ENCODE measurements around the gene KANK3.
"Not testable (repeated sequence)": the region's sequence is repeated elsewhere in the genome, so short reads cannot be mapped to it uniquely, and the experiment has no call there.

KANK3 gene

DNA sequence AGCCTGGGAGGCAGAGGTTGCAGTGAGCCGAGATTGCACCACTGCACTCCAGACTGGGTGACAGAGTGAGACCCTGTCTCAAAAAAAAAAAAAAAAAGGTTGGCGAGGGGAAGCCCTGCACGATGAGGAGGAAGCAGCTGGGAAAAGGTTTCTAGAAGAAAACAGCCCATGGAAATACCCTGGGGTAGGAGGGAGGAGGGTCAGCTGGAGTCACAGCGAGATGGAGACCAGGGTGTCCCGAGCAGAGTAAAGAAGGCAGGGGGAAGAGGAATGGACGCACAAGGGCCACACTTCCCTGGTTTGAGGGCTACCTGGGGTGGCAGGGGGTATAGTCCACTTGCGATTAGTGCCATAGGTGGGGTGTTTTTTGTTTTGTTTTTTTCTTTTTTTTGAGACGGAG lies 6.4 kb downstream of the KANK3 start:
- DNase-seq, result no peak

DNA sequence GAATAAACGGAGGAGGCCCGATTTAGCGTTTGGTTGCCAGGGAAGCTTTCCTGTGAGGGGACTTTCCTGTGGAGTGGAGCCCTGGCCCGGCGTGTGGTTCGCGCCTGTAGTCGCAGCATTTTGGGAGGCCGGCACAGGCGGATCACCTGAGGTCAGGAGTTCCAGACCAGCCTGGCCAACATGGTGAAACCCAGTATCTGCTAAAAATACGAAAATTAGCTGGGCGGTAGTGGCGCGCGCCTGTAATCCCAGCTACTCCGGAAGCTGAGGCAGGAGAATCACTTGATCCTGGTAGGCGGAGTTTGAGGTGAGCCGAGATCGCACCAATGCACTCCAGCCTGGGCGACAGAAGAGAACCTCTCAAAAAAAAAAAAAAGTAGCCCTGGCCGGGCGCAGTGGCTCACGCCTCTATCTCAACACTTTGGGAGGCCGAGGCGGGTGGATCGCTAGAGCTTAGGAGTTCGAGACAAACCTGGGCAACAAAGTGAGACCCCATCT lies 6.9 kb downstream of the KANK3 start:
- no peak for DNase-seq

GRCh38 chr19:8335343-8336071 lies 7.6 kb downstream of the KANK3 start:
- peak; percentile 33 for DNase-seq

- DNase-seq, result no peak
Observed at GRCh38 chr19:8334458-8335342, 8.4 kb downstream of the KANK3 start.

- no peak for DNase-seq
Observed at GRCh38 chr19:8333767-8334457, 9.2 kb downstream of the KANK3 start.

GRCh38 chr19:8332976-8333766 lies 9.9 kb downstream of the KANK3 start:
- DNase-seq, result no peak

DNA sequence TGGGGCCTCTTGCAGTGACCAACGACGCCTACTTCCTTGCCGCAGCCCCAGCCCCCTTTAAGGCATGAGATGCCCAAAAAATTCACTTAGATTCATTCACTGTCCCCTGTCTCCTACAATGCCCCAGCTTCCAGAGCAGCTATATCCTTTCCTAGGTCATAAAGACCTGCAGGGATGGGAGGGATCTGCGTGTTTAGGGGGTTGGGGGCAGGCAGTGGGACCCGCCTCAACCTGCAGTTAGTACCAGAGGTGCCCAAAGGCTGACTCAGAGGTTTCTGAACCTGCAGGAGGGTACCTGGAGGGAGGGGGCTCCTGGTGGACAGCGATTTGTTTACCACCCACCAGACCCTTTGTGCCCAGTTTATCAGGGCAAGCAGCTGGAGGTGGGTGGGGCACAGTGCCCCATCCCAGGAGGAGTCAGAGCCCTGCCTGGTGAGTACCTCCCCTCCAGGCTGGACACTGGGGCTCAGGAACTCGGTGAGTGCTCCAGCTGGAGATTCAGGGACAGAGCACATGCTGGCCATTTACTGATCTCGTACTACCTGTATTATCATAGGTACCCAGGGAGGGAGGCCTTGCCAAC lies 11.7 kb downstream of the KANK3 start:
- DNase-seq, result no peak

DNA sequence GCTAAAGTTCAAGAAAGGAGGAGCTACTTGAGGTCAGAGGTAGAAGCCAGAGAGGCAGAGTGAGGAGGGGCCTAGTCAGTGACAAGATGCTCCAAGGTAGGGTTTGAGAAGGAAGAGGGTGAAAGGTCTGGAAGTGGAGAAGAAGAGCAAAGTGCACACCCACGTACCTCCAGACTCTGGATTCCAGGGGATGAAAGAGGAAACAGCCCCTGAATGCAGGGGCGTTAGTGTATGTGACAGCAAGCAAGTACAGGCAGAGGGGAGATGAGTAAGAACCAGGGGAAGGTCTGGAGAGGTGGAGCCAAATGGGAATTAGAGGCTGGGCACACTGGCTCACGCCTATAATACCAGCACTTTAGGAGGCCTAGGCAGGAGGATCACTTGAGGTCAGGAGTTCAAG lies 13.1 kb downstream of the KANK3 start:
- DNase-seq, result no peak

GRCh38 chr19:8325454-8325853 lies 17.6 kb downstream of the KANK3 start:
- DNase-seq, result no peak

DNA sequence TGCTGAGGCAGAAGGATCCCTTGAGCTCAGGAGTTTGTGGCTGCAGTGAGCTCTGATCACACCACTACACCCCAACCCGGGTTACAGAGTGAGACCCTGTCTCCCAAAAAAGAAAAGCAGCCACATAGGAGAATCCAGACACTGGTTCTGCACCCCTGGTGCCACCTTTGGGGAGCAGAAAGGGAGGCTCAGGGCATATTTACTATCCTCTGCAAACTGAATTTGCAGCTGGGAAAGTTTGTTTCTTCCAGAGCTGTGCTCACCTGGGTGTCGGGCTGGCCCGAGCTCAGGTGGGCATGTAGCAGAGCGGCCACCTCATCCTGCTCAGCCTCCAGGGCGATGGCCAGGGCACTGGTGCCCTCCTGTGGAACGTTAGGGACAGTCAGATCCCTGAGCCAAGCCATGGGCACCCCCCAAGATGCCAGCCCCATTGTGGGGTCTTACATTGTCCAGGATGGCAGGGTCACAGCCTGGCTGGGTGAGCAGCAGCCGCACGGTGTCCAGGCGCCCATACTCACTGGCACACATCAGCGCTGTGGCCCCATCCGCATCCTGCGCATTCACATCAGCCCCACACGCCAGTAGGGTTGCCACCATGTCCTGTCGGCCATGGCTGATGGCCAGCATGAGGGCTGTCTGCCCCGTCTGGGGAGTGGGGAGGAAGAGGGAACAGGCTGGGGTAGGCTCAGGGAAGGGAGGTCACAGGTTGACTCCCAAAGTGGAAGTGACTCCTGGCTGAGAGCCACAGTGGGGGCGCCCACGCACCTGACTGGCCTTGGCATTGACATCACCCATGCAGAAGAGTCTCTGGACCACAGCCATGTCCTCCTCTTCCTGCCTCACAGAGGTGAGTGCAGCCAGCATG lies 18.6 kb downstream of the KANK3 start:
- DNase-seq, result no peak

- no peak for DNase-seq
Observed at GRCh38 chr19:8323781-8324185, 19.3 kb downstream of the KANK3 start.

DNA sequence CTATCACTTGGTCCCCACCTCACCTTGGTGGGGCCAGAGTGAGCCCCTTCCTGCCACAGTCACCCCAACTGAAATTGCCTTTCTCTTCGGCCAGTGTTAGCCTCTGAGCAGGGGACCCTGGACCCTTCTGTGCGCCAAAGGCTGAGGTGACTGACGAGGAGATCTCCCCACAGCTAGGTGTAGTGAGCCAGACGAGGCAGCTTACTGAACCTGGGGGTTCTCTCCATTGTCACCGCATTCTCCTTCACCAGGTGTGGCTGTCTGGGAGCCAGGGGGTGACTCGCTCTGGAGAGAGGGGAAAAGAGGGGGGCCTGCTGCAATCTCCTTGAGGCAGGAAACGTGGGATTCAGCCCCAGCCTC lies 20.4 kb downstream of the KANK3 start:
- no peak for DNase-seq

- DNase-seq, result no peak
Observed at GRCh38 chr19:8321986-8322637, 20.9 kb downstream of the KANK3 start.

DNA sequence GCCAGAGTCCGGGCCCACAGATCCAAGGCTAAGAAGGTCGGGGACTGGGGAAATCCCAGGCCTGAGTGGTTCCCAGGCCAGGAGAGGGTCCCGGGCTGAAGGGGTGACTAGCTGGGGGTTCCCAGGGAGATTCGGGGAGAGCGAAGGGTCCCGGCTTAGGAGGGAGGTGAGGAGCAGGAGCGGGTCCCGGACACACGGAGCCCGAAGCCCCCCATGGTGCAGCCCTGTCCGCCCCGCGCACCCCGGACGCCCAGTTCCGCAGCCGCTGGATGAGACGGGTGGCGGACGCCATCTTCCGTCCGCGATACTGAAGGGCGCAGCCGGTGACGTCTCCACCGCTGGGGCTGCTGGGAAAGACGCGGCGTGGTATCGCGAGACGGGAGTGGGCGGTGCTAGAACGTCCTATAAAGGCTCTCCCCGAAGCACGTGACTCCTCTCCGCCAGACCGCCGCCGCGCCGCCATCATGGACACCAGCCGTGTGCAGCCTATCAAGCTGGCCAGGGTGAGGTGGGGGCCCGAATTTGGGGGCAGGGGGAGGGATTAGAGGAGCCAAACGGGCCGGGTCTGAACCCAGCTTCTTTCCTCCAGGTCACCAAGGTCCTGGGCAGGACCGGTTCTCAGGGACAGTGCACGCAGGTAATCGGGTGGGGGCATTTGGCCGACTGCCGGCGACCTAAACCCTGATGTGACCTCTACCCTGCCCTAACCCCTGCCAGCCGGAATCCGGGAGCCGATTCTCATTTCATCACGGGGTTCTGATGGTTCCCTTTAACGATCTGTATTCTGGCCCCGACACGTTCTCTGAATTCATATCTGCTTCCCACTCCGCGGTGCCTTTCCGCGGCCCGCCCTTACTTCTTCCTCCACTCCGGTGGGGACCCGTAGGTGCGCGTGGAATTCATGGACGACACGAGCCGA lies 21.7 kb downstream of the KANK3 start, which contains the start of the genes NDUFA7 and RPS28:
Gene NDUFA7, minus strand, starts transcription at position 309 of the 919 bp plus-strand sequence. Its CDS starts 17 bp downstream, at position 292.
Gene RPS28, plus strand, starts transcription at position 430 of the 919 bp plus-strand sequence. Its CDS starts 35 bp downstream, at position 465.
- peak; percentile 98 for DNase-seq

DNA sequence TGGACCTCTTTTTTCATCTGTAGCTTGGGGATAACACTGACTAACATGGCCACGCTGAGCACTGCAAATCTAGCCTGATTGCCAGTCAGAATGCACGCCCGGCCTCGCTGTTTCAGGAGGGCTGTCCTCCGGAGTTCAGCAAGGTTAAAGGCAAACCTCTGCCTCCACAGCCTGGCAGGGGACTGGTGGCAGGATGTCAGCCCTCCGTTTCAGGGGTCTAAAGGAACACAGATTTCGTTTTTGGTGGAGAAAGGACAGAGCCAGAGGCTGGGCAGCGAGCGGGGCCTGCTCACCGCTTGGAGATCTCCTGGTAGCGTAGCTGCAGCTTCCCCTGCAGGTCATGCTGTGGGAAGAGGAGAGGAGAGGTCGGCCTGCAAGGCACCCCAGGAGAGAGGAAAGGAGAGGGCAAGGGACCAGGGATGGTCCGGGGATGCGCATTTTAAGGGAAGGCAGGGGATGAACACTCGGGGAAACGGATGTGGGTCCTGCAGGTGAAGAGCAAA lies 22.4 kb downstream of the KANK3 start:
- no peak for DNase-seq

DNA sequence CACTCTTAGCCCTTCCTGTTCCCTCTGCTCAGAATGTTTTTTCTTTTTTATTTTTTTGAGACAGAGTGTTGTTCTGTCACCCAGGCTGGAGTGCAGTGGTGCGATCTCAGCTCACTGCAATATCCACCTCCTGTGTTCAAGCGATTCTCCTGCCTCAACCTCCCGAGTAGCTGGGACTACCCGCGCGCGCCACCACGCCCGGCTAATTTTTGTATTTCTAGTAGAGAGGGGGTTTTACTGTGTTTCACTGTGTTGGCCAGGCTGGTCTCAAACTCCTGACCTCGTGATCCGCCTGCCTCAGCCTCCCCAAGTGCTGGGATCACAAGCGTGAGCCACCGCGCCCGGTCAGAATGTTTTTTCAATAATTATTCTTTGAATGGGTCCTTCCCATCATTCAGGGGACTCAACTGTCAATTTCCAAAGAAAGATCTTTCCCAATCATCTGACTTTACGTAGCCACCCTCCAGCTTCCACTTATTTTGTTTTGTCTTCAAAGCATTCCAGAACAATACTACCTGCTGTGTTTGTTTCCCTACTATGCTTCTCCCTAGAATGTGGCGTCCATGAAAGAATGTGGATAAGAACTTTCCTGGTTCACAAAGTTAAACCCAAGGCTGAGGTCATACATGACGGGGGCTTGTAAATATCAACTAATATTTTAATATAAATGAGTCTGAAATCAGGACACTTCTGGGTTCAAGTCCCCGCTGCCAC lies 23.1 kb downstream of the KANK3 start:
- DNase-seq, result no peak

DNA sequence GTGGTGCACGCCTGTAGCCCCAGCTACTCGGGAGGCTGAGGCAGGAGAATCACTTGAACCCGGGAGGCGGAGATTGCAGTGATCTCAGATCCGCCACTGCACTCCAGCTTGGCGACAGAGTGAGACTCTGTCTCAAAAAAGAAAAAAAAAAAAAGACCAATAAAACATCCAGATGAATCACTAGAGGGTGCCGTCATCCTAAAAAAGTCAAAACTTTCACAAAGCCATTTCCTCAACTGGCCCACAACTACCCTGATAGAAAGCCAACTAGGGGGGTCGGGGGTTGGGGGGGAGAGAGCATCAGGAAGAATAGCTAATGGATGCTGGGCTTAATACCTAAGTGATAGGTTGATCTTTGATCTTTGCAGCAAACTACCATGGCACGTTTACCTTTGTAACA lies 24.2 kb downstream of the KANK3 start:
- not testable (repeated sequence) for DNase-seq
